Fibroblast of lung (primary cell): ENCODE measurements around the gene CHTF18. TPM values are rescaled to one million over a fixed set of nuclear protein-coding genes. Genes with fewer than 3 reads are reported as not detected.

ENCODE experiments used
- DNase-seq, 2 donors: peaks; one replicate each; pipeline versions ENCODE4 v3.0.0 to v3.0.0-alpha.2; 2010; ENCODE audit warnings: low read depth in 2 of 2
- H2AFZ ChIP-seq: 2 replicates; pipeline ENCODE4 v1.5.1; 2012; ENCODE audit warnings: low read length, control low read depth, inconsistent platforms
- H3K27ac ChIP-seq: 2 replicates; pipeline ENCODE4 v1.5.1; 2011; ENCODE audit warnings: low read length, control low read depth; ENCODE audit not compliant: insufficient read depth
- H3K27me3 ChIP-seq: 2 replicates; pipeline ENCODE4 v1.5.1; 2011; ENCODE audit warnings: mild to moderate bottlenecking, low read length; ENCODE audit not compliant: control insufficient read depth, insufficient read depth
- H3K36me3 ChIP-seq: 2 replicates; pipeline ENCODE4 v1.5.1; 2011; ENCODE audit warnings: low read length; ENCODE audit not compliant: control insufficient read depth, insufficient read depth
- H3K4me1 ChIP-seq: 2 replicates; pipeline ENCODE4 v1.5.1; 2011; ENCODE audit warnings: low read length; ENCODE audit not compliant: control insufficient read depth, insufficient read depth; ENCODE audit errors: extremely low read depth
- H3K4me2 ChIP-seq: 2 replicates; pipeline ENCODE4 v1.5.1; 2011; ENCODE audit warnings: low read length, control low read depth; ENCODE audit not compliant: insufficient read depth; ENCODE audit errors: extremely low read depth
- H3K4me3 ChIP-seq, 4 experiments: fragments of 200-600 bp in 1 of 4; sonication (generic) in 1 of 4; replicated peaks in 1 of 4; 2 replicates each; pipeline ENCODE4 v1.5.1; 2011 to 2016; ENCODE audit warnings: low read length in 4 of 4, low read depth in 3 of 4, mild to moderate bottlenecking in 3 of 4, control low read depth in 2 of 4, inconsistent platforms in 1 of 4, mixed read lengths in 1 of 4; ENCODE audit not compliant: insufficient read depth in 1 of 4; ENCODE audit errors: control extremely low read depth in 1 of 4
- H3K79me2 ChIP-seq: 2 replicates; pipeline ENCODE4 v1.5.1; 2012; ENCODE audit warnings: mild to moderate bottlenecking, low read length, inconsistent platforms; ENCODE audit not compliant: control insufficient read depth, insufficient read depth
- H3K9ac ChIP-seq: 2 replicates; pipeline ENCODE4 v1.5.1; 2011; ENCODE audit warnings: mild to moderate bottlenecking, low read length, control low read depth; ENCODE audit not compliant: insufficient read depth
- H3K9me3 ChIP-seq: 2 replicates; pipeline ENCODE4 v1.5.1; 2012; ENCODE audit warnings: low read depth, low read length; ENCODE audit not compliant: control insufficient read depth, insufficient read depth
- H4K20me1 ChIP-seq: 2 replicates; pipeline ENCODE4 v1.5.1; 2011; ENCODE audit warnings: low read length; ENCODE audit not compliant: control insufficient read depth, insufficient read depth; ENCODE audit errors: extremely low read depth
- EZH2 ChIP-seq: IDR thresholded peaks from 2 replicates; pipeline ENCODE4 v1.5.1; 2012; ENCODE audit warnings: low read length, control low read depth, mild to moderate bottlenecking; ENCODE audit errors: missing control alignments
- polyA plus RNA-seq, 2 donors: library from polyadenylated mRNA; depleted of rRNA in 1 of 2; stranded (reverse) in 1 of 2; unstranded in 1 of 2; fragments of >200 nt; gene quantifications; 2 replicates each; pipeline ENCODE4 v1.2.1, GENCODE V29; 2011 to 2012; ENCODE audit warnings: missing spikeins in 1 of 2
- total RNA-seq: library from RNA; depleted of rRNA; stranded (reverse); fragments of >200 nt; gene quantifications from 2 replicates; pipeline ENCODE4 v1.2.1, GENCODE V29; 2014
- TF ChIP-seq, protein P1 (sequence below), 2 donors: IDR thresholded peaks in 1 of 2; conservative IDR thresholded peaks in 1 of 2; 1 replicate in 1 of 2; 2 replicates in 1 of 2; pipeline ENCODE4 v1.5.1; 2011 to 2012; ENCODE audit warnings: low read length in 2 of 2, control low read depth in 1 of 2, inconsistent platforms in 1 of 2, low read depth in 1 of 2, mild to moderate bottlenecking in 1 of 2

CHTF18 gene
- total and polyA plus RNA-seq, 2 donors (not counting 1 experiment from before 2014, with no cell fraction given), result 1.1 to 4.3 TPM

GRCh38 chr16:803754-804080, 15.3 kb downstream of the CHTF18 start:
- Histone ChIP-seq H3K4me2 (no peak overlapping the region), H4K20me1 (no peaks in the 10 kb centered on the region), H3K4me3 (no peak overlapping the region), H3K27ac (no peak overlapping the region), H2AFZ (no peak overlapping the region), H3K36me3 (no peaks in the 10 kb centered on the region), H3K27me3 (peaks cover 19% of the 10 kb centered on the region), H3K4me1 (no peaks in the 10 kb centered on the region), H3K9me3 (no peaks in the 10 kb centered on the region), H3K79me2 (no peaks in the 10 kb centered on the region), H3K9ac (no peak overlapping the region)
- TF ChIP-seq, protein P1, sequence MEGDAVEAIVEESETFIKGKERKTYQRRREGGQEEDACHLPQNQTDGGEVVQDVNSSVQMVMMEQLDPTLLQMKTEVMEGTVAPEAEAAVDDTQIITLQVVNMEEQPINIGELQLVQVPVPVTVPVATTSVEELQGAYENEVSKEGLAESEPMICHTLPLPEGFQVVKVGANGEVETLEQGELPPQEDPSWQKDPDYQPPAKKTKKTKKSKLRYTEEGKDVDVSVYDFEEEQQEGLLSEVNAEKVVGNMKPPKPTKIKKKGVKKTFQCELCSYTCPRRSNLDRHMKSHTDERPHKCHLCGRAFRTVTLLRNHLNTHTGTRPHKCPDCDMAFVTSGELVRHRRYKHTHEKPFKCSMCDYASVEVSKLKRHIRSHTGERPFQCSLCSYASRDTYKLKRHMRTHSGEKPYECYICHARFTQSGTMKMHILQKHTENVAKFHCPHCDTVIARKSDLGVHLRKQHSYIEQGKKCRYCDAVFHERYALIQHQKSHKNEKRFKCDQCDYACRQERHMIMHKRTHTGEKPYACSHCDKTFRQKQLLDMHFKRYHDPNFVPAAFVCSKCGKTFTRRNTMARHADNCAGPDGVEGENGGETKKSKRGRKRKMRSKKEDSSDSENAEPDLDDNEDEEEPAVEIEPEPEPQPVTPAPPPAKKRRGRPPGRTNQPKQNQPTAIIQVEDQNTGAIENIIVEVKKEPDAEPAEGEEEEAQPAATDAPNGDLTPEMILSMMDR (conservative IDR thresholded peaks at IDR 0.05 in 1 of 2, IDR thresholded peaks at IDR 0.05 in 1 of 2; ENCODE audit: low read depth in 1 of 2, low read length in 2 of 2), result no peak
- TF ChIP-seq EZH2, result no peak
- no peak for DNase-seq

DNA sequence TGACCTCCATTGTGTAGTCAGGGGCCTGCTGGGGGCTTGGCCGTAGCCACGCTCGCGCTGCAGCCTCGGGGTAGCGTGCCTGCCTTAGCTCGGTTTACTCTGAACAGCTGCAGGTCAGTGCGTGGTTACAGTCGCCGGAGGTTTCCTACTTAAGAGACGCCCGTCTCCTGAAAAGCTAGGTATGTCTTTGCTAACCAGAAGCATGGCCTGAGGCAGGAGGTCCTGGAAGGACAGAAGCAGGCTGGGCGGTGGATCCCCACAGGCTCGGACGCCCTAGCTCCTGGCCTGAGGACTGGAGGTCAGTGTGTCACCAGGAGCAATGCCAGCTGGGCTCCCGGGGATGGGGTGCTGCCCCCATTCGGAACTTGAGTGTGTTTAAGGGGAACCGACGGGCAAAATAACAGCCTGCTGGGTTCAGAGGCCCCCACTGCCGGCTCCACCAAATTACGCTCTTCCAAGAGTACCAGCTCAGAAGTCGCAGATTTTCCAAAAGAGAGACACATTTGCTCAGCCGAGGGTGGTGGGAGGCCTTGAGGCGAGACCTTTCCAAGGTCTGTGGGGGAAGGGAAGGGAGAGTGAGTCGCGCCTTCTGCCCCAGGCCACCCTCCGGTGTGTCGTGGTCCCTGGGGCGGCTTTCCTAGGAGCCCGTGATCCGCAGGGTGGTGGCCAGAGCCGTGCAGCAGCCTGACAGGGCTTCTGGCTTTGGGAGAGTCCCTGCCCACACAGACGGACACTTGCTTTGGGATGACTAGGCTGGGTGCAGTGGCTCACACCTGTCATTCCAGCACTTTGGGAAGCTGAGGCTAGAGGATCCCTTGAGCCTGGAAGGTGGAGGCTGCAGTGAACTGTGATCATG, 16.0 kb downstream of the CHTF18 start:
- TF ChIP-seq EZH2, result no peak
- TF ChIP-seq, protein P1 (conservative IDR thresholded peaks at IDR 0.05 in 1 of 2, IDR thresholded peaks at IDR 0.05 in 1 of 2; ENCODE audit: low read depth in 1 of 2, low read length in 2 of 2), result no peak
- H2AFZ ChIP-seq, result no peak overlapping the region
- H3K36me3 ChIP-seq, result no peaks in the 10 kb centered on the region
- no peak for DNase-seq
- H4K20me1 ChIP-seq, result no peaks in the 10 kb centered on the region
- no peak overlapping the region for H3K4me2 ChIP-seq
- no peak overlapping the region for H3K9ac ChIP-seq
- H3K4me3 ChIP-seq, result no peak overlapping the region
- no peaks in the 10 kb centered on the region for H3K79me2 ChIP-seq
- no peak overlapping the region for H3K27ac ChIP-seq
- H3K4me1 ChIP-seq, result no peaks in the 10 kb centered on the region
- no peaks in the 10 kb centered on the region for H3K9me3 ChIP-seq
- peaks cover 19% of the 10 kb centered on the region for H3K27me3 ChIP-seq

DNA sequence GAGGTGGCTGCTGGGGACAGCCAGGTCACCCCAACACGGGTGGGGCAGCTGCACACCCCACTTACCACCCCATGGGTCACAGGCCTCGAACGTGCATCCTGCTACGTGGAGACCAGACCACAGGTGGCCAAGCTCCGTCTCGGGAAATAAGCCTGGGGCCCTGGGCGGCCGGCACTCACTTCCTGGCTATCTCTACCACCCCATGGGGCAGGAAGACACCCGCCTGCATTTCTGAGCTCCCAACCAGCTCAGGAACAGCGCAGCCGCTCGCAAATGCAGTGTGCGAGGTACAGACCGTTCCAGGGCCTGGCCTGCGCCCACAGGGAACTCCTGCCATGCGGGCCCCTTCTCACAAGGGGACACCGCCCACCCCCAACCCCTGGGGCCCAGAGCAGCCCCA, 17.1 kb downstream of the CHTF18 start:
- no peak for TF ChIP-seq EZH2
- TF ChIP-seq, protein P1 (conservative IDR thresholded peaks at IDR 0.05 in 1 of 2, IDR thresholded peaks at IDR 0.05 in 1 of 2; ENCODE audit: low read depth in 1 of 2, low read length in 2 of 2), result no peak

More for the DNA sequence above, 17.1 kb downstream of the CHTF18 start:
- Histone ChIP-seq H3K9ac (no peak overlapping the region), H3K9me3 (no peaks in the 10 kb centered on the region), H2AFZ (no peak overlapping the region), H3K27me3 (peaks cover 13% of the 10 kb centered on the region), H3K4me1 (no peaks in the 10 kb centered on the region), H3K27ac (no peak overlapping the region), H3K79me2 (no peaks in the 10 kb centered on the region), H3K4me3 (no peak overlapping the region), H3K36me3 (no peaks in the 10 kb centered on the region), H4K20me1 (no peaks in the 10 kb centered on the region), H3K4me2 (no peak overlapping the region)
- no peak for DNase-seq
